HUES48 (cell line): ENCODE results near the gene ZFP90.
"Not testable (repeated sequence)": the region's sequence is repeated elsewhere in the genome, so short reads cannot be mapped to it uniquely, and the experiment has no call there.

ENCODE experiments used
- H3K27ac ChIP-seq: one replicate; pipeline ENCODE4 v1.7.0; 2013; ENCODE audit warnings: low read depth, low read length, inconsistent platforms
- H3K27me3 ChIP-seq: 2 replicates; pipeline ENCODE4 v1.6.1; 2013; ENCODE audit warnings: mild to moderate bottlenecking, low read length; ENCODE audit not compliant: control insufficient read depth, insufficient read depth
- H3K36me3 ChIP-seq: 2 replicates; pipeline ENCODE4 v1.6.1; 2013; ENCODE audit warnings: low read length; ENCODE audit not compliant: control insufficient read depth, insufficient read depth
- H3K4me1 ChIP-seq: 2 replicates; pipeline ENCODE4 v1.6.1; 2013; ENCODE audit warnings: mild to moderate bottlenecking, low read length; ENCODE audit not compliant: control insufficient read depth, insufficient read depth
- H3K4me3 ChIP-seq: 2 replicates; pipeline ENCODE4 v1.5.1; 2013; ENCODE audit warnings: mild to moderate bottlenecking, low read depth, low read length
- H3K9ac ChIP-seq: 2 replicates; pipeline ENCODE4 v1.6.1; 2013; ENCODE audit warnings: mild to moderate bottlenecking, low read depth, low read length, moderate library complexity
- H3K9me3 ChIP-seq: 2 replicates; pipeline ENCODE4 v1.6.1; 2013; ENCODE audit warnings: low read length; ENCODE audit not compliant: control insufficient read depth, insufficient read depth

Gene ZFP90

DNA sequence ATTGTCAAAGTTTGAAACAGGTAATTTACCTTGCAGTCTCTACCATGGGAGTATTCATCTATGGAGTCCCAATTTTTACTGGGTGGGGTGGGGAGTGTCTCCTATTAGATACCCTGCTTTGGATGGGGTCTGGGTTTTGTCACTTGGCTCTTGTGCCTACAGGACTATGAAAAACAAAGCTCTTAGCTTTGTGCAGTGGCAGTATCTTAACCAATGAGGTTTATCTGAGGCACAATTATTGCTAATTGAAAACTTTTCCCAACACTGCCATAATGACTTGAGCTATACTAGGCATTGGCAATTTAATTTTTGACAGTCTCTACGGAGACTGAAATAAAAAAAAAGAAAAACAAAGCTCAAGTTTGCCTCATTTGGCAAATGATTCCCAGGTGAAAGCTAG lies 3.8 kb upstream of the ZFP90 start:
- Histone ChIP-seq H3K9me3 (no peaks in the 10 kb centered on the region), H3K27ac (no peak overlapping the region), H3K4me3 (no peak overlapping the region), H3K4me1 (no peaks in the 10 kb centered on the region), H3K36me3 (no peaks in the 10 kb centered on the region), H3K9ac (no peak overlapping the region), H3K27me3 (peaks cover 12% of the 10 kb centered on the region)

DNA sequence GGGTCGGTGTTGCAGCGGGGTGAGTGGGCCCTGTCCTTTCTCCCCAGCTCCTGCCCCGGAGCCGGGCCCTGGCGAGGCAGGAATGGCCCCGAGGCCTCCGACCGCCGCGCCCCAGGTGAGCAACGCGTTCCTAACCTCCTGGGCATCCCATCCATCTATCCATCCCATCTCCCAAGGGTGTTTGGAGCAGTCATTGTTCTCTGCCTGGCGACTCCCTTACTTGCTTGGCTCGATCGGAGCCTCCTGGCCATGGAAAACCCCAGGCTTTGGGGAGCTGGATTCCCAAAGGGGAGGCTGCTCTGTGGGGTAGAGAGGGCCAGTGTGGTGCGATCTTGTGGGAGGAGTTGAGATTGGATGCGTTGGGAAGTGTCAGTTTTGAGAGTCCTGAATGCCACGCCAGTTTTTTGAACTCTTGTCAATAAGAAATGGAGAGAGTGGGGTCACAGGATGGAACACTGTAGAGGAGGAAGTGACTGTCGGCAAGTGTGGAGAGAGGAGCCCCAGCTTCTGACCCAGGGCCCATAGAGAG lies 684 bp downstream of the ZFP90 start:
- Histone ChIP-seq H3K4me1 (no peaks in the 10 kb centered on the region), H3K27me3 (no peaks in the 10 kb centered on the region), H3K27ac (no peak overlapping the region), H3K9ac (peak overlapping the region; percentile 59; the same call in 1 of the 2 replicates), H3K36me3 (peaks cover 21% of the 10 kb centered on the region), H3K9me3 (no peaks in the 10 kb centered on the region), H3K4me3 (peak overlapping the region; percentile 91)

DNA sequence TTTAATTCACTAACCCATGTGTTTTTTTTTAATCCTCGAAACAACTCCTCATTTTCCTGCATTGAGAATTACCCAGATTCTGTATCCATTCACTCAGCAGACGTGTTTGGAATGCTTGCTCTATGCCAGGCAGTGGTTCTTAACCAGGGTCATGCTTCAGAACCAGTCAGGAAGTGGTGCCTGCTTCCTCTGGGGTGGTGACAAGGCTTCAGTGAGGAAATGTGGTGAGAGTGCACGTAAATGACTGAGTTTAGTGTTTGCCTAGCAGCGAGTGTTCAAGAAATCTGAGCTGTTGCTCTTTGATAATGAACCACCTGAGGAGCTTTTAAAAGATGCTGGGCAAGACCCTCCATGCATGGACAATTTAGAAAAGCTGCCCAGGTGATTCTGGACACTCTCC lies 9.9 kb downstream of the ZFP90 start:
- Histone ChIP-seq H3K27ac (no peak overlapping the region), H3K9me3 (peaks cover 13% of the 10 kb centered on the region), H3K4me1 (no peaks in the 10 kb centered on the region)

DNA sequence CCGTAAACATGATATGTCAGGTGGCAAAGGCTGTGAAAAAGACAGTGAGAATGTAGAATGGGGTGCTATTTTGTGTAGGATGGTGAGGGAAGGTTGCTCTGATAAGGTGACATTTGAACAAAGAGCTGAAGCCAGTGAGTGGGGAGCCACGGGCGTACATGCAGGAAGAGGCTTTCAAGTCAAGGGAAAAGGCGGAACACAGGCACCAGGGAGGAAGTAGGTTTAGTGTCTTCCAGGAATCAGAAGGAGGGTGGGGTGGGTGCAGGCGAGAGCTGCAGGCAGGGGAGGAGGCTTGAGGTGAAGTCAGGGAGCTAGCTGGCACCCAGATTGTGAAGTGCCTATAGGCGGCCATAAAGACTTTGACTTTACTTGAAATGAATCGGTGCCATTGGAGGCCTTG lies 14.1 kb downstream of the ZFP90 start:
- H3K9ac ChIP-seq, result no peak overlapping the region
- peaks cover 21% of the 10 kb centered on the region for H3K9me3 ChIP-seq
- H3K4me3 ChIP-seq, result no peak overlapping the region
- no peak overlapping the region for H3K27ac ChIP-seq
- H3K4me1 ChIP-seq, result no peaks in the 10 kb centered on the region
- H3K27me3 ChIP-seq, result no peaks in the 10 kb centered on the region
- peaks cover 27% of the 10 kb centered on the region for H3K36me3 ChIP-seq

More for the DNA sequence above, 9.9 kb downstream of the ZFP90 start:
- Histone ChIP-seq H3K36me3 (peaks cover 37% of the 10 kb centered on the region), H3K4me3 (no peak overlapping the region), H3K9ac (no peak overlapping the region), H3K27me3 (no peaks in the 10 kb centered on the region)

DNA sequence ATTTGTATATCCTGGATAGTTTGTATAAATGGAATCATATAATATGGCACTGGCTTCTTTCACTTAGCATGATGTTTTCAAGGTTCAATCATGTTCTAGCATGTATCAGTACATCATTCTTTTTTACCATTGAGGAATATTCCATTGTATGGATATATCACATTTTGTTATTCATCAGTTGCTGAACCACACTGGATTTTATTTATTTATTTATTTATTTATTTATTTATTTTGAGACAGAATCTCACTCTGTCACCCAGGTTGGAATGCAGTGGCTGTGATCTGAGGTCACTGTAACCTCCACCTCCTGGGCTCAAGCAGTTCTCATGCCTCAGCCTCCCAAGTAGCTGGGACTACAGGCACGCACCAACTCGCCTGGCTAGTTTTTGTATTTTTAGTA lies 21.2 kb downstream of the ZFP90 start:
- not testable (repeated sequence) for H3K9ac ChIP-seq, H3K4me3 ChIP-seq, H3K4me1 ChIP-seq, H3K27ac ChIP-seq, H3K27me3 ChIP-seq
- peaks cover 76% of the 10 kb centered on the region for H3K9me3 ChIP-seq
- H3K36me3 ChIP-seq, result peaks cover 65% of the 10 kb centered on the region

DNA sequence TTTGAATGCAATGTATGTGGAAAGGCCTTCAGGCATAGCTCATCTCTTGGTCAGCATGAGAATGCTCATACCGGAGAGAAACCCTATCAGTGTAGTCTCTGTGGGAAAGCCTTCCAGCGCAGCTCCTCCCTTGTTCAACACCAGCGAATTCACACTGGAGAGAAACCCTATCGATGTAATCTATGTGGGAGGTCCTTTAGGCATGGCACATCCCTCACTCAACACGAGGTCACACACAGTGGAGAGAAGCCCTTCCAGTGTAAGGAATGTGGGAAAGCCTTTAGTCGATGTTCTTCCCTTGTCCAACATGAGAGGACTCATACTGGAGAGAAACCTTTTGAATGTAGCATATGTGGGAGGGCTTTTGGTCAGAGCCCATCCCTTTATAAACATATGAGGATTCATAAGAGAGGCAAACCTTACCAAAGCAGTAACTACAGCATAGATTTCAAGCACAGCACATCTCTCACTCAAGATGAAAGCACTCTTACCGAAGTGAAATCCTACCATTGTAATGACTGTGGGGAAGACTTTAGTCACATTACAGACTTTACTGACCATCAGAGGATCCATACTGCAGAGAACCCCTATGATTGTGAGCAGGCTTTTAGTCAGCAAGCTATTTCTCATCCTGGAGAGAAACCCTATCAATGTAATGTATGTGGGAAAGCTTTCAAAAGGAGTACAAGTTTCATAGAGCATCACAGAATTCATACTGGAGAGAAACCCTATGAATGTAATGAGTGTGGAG lies 24.7 kb downstream of the ZFP90 start:
- H3K9me3 ChIP-seq, result peaks cover 99% of the 10 kb centered on the region
- peaks cover 52% of the 10 kb centered on the region for H3K36me3 ChIP-seq
- H3K27ac ChIP-seq, result no peak overlapping the region

DNA sequence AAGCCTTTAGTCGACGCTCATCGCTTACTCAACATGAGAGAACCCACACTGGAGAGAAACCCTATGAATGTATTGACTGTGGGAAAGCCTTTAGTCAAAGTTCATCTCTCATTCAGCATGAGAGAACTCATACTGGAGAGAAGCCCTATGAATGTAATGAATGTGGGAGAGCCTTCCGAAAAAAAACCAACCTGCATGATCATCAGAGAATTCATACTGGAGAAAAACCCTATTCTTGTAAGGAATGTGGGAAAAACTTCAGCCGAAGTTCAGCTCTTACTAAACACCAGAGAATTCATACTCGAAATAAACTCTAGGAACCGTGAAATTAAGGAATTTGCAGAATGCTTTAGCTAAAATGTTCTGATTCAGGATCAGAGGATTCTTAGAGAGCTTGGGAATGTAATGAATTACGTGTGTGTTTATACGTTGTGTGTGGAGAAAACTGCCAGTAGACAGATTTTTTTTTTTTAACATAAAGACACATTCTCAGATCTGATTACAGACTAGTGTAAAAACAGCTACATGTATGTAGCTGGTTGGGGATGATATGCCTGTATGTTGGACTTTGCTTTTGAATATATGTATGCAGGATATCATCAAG lies 25.4 kb downstream of the ZFP90 start:
- H3K4me1 ChIP-seq, result no peaks in the 10 kb centered on the region
- H3K36me3 ChIP-seq, result peaks cover 45% of the 10 kb centered on the region
- no peak overlapping the region for H3K9ac ChIP-seq
- no peaks in the 10 kb centered on the region for H3K27me3 ChIP-seq
- peaks cover 96% of the 10 kb centered on the region for H3K9me3 ChIP-seq
- H3K27ac ChIP-seq, result no peak overlapping the region
- H3K4me3 ChIP-seq, result peak overlapping the region; percentile 38; the same call in 1 of the 2 replicates

More for the DNA sequence above, 24.7 kb downstream of the ZFP90 start:
- Histone ChIP-seq H3K4me1 (no peaks in the 10 kb centered on the region), H3K9ac (no peak overlapping the region), H3K27me3 (no peaks in the 10 kb centered on the region), H3K4me3 (peak overlapping the region; percentile 38; the same call in 1 of the 2 replicates)

DNA sequence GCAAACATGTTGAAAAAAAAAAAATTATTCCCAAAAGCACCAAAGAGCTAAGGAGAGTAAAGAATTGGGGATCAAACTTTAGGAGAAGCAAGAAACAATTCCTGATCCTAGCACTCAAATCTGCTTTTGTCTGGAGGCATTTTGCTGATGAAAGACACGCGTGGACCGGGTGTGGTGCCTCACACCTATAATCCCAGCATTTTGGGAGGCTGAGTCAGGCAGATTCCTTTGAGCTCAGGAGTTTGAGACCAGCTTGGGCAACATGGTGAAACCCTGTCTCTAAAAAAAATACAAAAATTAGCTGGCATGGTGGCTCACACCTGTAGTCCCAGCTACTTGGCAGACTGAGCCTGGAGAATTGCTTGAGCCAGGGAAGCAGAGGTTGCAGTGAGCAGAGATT lies 35.4 kb downstream of the ZFP90 start:
- no peaks in the 10 kb centered on the region for H3K27me3 ChIP-seq
- H3K27ac ChIP-seq, result no peak overlapping the region
- no peaks in the 10 kb centered on the region for H3K4me1 ChIP-seq
- no peak overlapping the region for H3K9ac ChIP-seq
- H3K9me3 ChIP-seq, result peaks cover 48% of the 10 kb centered on the region
- H3K36me3 ChIP-seq, result no peaks in the 10 kb centered on the region
- no peak overlapping the region for H3K4me3 ChIP-seq

DNA sequence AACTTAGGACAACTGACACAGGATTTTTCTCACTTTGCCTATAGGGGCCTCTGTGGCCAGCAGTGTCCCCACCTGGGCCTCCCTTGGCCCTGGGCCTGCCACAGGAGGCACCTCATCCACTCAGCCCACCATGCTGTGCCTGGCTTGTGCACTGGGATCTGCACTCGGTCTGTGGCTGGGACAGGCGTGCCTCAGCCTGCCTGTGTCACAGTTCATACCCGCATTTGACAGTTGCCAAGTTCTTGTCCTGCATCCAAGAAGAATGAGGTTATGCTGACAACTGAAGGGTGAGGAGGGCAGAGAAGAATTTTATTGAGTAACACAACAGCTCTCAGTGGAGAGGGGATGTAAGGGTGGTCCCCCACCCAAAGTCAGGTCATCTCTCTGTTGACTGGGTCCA lies 36.0 kb downstream of the ZFP90 start:
- H3K9ac ChIP-seq, result no peak overlapping the region
- no peaks in the 10 kb centered on the region for H3K36me3 ChIP-seq
- no peak overlapping the region for H3K27ac ChIP-seq
- peaks cover 42% of the 10 kb centered on the region for H3K9me3 ChIP-seq
- no peak overlapping the region for H3K4me3 ChIP-seq
- H3K4me1 ChIP-seq, result no peaks in the 10 kb centered on the region
- H3K27me3 ChIP-seq, result no peaks in the 10 kb centered on the region

DNA sequence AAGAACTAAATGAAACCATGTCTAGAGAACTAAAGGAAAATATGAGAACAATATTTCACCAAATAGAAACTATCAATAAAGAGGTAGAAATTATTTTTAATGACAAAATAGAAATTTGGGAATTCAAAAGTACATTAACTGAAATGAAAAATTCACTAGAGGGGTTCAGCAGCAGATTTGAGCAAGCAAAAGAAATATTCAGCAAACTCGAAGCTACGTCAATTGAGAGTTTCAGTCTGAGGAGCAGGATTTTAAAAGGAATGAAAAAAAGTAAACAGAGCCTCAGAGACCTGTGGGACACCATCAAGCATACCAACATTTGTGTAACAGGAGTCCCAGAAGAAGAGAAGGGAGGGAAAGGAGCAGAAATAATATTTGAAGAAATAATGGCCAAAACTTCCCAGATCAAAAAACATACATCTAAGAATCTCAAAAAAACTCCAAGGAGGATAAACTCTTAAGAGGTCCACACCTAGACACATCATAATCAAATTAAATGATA lies 38.3 kb downstream of the ZFP90 start:
- Histone ChIP-seq H3K36me3 (no peaks in the 10 kb centered on the region), H3K9ac (no peak overlapping the region), H3K27me3 (no peaks in the 10 kb centered on the region), H3K4me3 (no peak overlapping the region), H3K9me3 (peaks cover 25% of the 10 kb centered on the region), H3K4me1 (no peaks in the 10 kb centered on the region), H3K27ac (no peak overlapping the region)
